A204.1 (cell line): ENCODE results near the gene RFX2.

Experiments
- FAIRE-seq: peaks from 2 replicates; lab custom pipeline; 2012; peaks lifted over from hg19 to GRCh38; lab: Jason Lieb, UNC

The RFX2 gene

DNA sequence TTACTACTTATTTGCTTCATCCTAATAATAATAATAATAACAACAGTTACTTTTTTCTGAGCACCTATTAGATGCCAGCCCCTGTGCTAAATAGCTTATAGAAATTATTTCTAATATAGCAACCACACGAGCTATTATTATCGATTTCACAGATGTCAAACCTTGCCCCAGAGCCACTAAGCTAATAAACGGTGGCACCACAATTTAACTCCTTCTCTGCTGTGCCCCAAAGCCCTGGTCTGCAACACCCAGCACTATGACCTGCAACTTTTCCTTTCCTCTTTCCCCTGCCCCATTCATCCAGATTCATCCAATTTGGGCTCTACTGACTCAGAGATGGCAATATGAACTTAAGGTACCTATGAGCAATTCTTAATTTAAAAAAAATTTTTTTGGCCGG lies 6.4 kb downstream of the RFX2 start:
- FAIRE-seq, result no peak

GRCh38 chr19:6103217-6103644 lies 7.1 kb downstream of the RFX2 start:
- no peak for FAIRE-seq

- FAIRE-seq, result no peak
Observed at GRCh38 chr19:6101991-6102390, 8.3 kb downstream of the RFX2 start.

- FAIRE-seq, result no peak
Observed at GRCh38 chr19:6101291-6101825, 8.9 kb downstream of the RFX2 start.

DNA sequence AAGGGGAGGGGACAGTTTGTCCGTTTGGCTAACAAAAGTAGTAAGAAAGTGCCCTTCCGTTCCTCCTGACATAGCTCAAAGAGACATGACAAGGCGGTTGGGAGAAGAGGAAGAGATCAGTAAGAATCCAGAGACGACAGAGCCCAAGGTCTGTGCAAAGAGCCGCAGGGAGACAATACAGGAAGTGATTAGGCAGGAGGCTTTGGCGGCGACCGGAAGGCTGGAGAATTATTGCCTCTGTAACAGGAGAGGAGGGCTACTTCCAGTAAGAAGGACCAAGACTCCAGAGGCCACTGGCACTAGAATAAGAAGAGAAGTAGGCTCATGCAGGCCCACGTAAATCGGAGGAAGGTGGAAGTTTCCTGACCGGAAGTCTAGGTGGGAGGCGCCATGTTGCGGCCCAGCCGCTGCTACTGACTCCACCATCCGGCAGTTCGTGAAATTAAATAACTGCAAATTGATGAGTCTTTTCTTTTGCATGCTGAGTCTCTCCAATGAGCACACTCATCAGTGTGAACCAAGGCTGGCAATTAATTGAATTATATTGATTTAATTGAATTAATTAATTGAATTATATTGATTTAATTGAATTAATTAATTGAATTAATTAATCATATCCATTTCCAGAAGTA lies 9.9 kb downstream of the RFX2 start:
- FAIRE-seq, result no peak

DNA sequence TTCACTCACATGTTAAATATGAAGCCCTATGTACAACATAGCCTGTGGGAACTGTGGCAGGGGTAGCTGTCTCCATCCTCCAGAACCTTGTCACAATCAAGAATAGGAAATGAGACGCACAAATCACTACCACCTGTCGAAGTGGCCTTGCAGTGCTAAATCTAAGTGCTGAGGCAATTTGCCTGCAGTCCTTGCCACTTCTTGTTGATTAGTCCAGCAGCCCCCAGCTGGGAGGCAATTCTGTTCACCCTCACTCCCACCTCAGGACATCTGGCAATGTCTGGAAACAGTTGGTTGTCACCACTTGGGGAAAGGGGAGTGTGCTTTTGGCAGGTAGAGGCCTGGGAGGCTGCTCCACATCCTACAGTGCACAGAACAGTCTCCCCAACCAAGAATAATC lies 10.7 kb downstream of the RFX2 start:
- FAIRE-seq, result no peak

DNA sequence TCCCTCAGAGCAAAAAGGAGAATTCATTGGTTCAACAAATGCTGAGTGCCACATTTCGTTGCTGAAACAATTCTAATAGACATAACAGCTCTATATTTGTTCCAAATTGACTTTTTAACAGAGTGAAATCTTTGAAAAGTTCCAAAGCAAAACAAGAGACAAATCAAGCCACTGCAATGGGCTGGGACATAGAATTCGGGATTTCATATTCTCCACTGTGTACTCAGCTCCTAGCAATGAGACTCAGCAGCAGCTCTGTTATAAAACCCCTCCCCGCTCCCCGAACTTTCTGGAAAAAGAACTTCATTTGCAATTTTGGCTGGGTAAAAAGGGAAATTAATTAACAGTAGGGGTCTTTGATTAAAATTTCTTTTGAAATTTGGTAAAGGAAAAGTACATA lies 11.3 kb downstream of the RFX2 start:
- FAIRE-seq, result no peak

- FAIRE-seq, result no peak
Observed at GRCh38 chr19:6098574-6098973, 11.7 kb downstream of the RFX2 start.

DNA sequence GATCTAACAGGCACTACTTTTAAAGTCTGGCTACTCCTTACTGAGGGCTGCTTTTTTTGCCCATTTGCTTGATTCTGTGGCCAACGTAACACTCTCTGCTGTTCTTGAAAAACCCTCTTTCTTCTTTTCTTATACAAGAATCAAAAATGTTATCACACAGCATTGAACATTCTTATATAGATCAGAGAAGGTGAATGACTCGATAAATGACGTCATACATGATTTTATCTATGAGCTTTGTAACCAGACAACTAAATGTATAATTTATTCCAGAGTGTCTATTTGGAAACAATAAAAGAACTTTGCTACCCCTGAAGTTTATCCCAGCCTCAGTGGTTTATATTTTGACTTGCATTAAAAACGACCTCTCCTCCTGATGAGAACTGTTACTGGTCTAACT lies 12.4 kb downstream of the RFX2 start:
- FAIRE-seq, result no peak

DNA sequence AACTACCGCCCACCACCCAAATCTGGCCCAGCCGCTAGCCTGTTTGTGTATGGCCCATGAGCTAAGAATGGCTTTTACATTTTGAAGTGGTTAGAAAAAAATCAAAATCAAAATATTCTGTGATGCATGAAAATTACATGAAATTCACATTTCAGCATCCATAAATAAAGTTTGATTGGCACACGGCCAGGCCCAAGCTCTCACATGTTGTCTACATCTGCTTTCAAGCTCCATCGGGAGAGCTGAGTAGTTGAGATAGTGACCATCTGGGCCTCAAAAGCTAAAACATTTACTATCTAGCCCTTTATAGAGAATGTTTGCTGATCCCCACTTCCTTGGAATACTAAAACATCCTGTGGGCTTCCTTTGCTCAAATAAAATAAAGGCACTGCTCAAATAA lies 14.5 kb downstream of the RFX2 start:
- no peak for FAIRE-seq

DNA sequence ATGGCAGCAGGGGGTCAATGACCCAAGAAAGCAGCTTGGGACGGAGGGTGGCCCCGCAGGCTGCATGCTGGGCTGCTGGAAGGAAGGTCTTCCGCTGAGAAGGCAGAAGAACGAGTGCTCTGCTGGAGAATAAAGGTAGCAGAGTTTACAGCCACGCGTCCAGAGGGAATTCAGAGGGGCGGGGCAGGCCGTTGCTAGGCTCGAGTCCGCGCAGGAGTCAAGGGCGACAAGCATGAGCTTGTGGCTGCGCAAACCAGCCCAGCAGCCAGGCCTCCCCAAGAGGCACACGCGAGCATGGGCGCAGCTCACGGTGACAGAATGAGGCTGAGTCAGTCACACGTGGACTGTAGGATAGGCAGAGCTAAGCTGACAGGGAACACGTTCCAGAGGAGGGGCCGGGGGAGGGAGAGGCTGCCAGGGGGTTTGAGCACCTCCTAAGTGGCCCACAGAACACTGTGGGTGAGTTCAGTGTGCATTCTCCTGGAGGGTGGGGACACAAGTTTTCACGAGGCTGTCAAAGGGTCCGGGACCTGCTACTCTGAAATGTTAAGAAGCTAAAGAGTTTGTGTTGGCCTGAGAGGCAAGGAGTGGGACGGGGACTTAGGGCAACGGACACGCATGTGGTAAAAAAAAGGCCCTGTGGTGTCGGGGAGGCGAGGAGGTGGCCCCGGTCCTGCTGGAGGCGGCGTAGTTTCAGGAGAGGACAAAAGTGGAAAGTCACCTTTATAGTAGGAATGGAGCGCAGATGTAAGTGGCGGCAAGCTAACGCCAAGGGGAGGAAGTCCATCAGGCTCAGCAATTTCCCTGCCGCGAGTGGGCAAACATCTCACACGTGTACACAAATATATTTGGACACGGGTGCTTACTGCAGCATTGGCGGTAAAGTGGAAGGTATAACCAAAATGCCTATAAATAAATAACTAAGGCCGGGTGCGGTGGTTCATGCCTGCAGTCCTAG lies 17.7 kb downstream of the RFX2 start:
- FAIRE-seq, result no peak

DNA sequence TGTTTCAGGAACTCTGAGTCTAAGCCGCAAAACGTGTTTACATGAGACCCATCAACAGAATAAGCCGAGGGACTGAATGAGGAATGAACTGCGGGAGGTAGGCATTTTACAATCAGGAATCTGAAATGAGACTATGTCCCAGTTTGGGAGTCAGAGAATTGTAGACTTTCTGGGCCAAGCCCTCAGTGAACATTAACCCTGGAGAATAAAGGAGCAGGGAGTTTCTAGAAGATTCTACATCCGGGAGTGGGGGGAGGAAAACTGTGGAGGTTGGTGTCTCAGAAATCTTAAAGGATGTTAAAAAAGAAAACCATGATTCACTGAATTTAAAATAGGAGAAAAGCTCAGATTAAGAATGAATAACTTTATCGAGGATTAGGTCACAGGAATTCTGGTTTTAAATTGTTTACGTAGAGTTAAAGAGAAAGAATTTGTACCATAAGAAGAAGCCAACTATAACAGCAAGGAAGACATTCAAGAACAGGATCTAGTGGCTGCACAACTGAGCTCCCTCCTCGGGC lies 18.5 kb downstream of the RFX2 start:
- no peak for FAIRE-seq

- FAIRE-seq, result no peak
Observed at GRCh38 chr19:6090634-6091033, 19.7 kb downstream of the RFX2 start.

- FAIRE-seq, result no peak
Observed at GRCh38 chr19:6088602-6089049, 21.7 kb downstream of the RFX2 start.

DNA sequence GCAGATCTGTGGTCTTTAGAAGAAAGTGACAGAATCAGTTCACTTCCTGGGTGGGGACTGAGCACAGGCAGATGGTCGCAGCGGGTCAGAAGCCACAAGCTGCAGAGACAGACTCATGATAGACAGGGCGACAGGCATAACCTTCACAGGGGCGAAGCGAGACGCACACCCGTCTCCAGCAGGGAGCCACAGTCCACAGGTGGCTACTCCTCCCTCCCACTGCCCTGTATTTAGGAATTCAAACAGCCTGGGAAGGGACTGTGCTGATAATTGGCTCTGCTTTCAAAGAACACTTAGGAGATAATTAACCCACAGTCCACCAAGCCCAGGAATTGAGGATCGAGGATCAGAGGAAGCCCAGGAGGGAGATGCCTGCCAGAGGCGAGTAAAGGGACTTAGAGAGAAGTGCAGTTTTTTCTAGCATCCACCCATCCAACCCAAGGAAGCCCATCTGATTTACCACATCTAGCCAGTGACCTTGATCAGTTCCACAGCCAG lies 23.2 kb downstream of the RFX2 start:
- FAIRE-seq, result no peak

- no peak for FAIRE-seq
Observed at GRCh38 chr19:6086068-6086788, 24.1 kb downstream of the RFX2 start.

DNA sequence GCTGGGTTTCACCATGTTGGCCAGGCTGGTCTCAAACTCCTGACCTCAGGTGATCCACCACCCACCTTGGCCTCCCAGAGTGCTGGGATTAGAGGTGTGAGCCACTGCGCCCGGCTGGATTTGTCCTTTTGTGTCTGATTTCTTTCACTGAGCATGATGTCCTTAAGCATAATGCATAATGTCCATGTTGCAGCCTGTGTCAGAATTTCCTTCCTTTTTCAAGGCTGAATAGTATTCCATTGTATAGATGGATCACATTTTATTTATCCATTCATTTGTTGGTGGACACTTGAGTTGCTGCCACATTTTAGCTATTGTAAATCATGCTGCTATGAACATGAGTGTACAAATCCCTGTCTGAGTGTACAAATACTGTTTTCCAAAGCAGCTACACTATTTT lies 25.5 kb downstream of the RFX2 start:
- FAIRE-seq, result no peak

- FAIRE-seq, result no peak
Observed at GRCh38 chr19:6079107-6079506, 31.2 kb downstream of the RFX2 start.

GRCh38 chr19:6078068-6078467 lies 32.2 kb downstream of the RFX2 start:
- FAIRE-seq, result no peak

DNA sequence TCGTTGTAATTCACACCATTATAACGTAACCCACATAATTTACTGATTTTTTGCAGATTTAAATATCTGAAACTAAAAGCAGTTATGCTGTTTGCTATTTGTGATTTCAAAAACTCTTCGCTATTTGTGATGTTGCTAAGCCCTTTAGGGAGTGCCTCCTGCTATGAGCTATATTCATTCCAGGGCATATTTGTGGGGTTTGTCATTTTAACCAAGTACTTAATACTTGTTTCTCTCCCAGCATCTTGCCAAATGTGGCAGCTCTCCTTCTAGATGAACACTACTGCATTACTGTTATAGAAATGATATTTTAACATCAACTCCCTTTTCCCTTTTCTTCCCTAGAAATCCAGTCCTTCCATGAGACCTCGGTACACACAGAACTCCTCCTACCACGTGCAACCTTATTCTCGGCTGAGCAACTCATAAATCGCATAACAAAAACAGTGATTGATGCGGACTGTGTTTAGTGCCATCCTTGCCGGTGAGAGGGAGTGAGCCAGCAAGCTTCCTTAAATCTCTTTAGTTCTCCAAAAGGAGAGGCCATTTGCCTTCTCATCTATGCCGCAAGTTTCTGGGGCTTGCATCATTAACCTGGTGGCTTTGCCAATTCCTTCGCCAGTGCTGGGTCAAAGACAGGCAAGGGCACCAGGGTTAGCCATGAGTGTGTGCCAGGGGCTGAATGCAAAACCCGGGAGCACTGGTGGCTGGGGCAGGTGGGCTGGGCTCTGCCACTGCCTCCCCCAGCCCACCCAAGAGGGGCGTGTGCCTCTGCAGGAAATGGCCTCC lies 33.4 kb downstream of the RFX2 start:
- FAIRE-seq, result no peak

DNA sequence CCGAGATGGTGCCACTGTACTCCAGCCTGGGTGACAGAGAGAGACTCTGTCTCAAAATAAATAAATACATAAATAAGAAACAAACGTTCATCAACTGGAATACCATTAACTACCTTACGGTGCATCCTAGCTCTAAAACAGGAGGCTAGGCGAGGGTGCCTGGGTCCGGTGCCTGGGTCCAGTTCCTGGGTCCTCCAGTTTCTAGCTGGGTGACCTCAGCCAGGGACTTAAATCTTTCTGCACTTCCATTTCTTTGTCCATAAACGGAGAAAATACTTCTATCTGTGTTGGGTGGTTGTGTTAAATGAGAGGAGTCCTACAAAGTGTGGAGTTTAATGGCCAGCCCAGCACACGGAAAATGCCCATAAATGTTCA lies 34.0 kb downstream of the RFX2 start:
- FAIRE-seq, result no peak
